Astrocyte (in vitro differentiated cells and primary cell): ENCODE results near the gene COL6A5.

Source experiments
- CTCF ChIP-seq: IDR thresholded peaks from 2 replicates; pipeline ENCODE4 v1.5.1; 2011; ENCODE audit warnings: low read depth, mild to moderate bottlenecking, inconsistent platforms, low read length, moderate library complexity; ENCODE audit not compliant: insufficient read depth
- EZH2 ChIP-seq: IDR thresholded peaks from 2 replicates; pipeline ENCODE4 v1.6.1; 2012; ENCODE audit warnings: mild to moderate bottlenecking, low read length, inconsistent platforms; ENCODE audit not compliant: insufficient read depth

DNA sequence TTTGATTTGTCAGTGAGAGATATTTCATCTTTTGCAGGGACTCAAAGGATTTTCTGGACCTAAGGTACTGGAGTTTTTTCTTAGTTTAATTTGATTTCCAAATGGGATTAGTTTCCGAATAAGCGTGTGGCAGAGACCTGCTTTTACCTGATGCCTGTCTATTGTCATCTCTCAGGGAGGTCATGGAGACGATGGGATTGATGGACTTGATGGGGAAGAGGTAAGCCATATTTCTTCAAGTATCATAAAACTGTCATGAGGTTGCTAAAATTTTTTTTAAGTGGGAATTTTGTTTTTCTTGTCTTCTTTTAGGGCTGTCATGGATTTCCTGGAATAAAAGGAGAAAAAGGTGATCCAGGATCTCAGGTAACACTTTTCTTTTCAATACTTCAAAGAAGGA, 60.5 kb downstream of the COL6A5 start:
- TF ChIP-seq CTCF = no peak
- no peak for TF ChIP-seq EZH2
